HEK293 (cell line): Measurements from ENCODE around the gene ATOSA.

Experiments
- CTCF ChIA-PET: fragments of 350-600 bp; formaldehyde crosslinking; extraction: SDS; loops from one replicate; lab custom pipeline; 2021; ENCODE audit warnings: antibody characterized with exemption; lab: Yijun Ruan, JAX
- POLR2A ChIA-PET: fragments of 300-600 bp; formaldehyde crosslinking; extraction: SDS; loops from one replicate; lab custom pipeline; 2020; ENCODE audit warnings: antibody characterized with exemption, inconsistent platforms; lab: Yijun Ruan, JAX
- H3K27ac ChIP-seq: fragments of 200-500 bp; sonication (Bioruptor generic); 2 replicates; pipeline ENCODE4 v1.5.1; 2014; ENCODE audit warnings: low read depth, low read length, control low read depth, inconsistent platforms; ENCODE audit errors: extremely low read depth
- H3K36me3 ChIP-seq, 2 experiments: fragments of 200-500 bp in 1 of 2; sonication (Bioruptor generic) in 1 of 2; 1 replicate in 1 of 2; 2 replicates in 1 of 2; pipeline ENCODE4 v1.5.1; 2014 to 2017; ENCODE audit warnings: inconsistent platforms in 2 of 2, low read length in 2 of 2; ENCODE audit not compliant: control insufficient read depth in 2 of 2, insufficient read depth in 1 of 2
- H3K4me1 ChIP-seq: fragments of 200-500 bp; sonication (Bioruptor generic); 2 replicates; pipeline ENCODE4 v1.5.1; 2014; ENCODE audit warnings: mild to moderate bottlenecking, low read length, inconsistent platforms; ENCODE audit not compliant: control insufficient read depth, insufficient read depth
- H3K4me3 ChIP-seq: 2 replicates; pipeline ENCODE4 v1.5.1; 2011; ENCODE audit warnings: low read depth, mild to moderate bottlenecking, control low read depth, low read length, moderate library complexity
- H3K9me3 ChIP-seq: fragments of 200-500 bp; sonication (Bioruptor generic); 2 replicates; pipeline ENCODE4 v1.5.1; 2014; ENCODE audit warnings: low read depth, low read length, inconsistent platforms; ENCODE audit not compliant: control insufficient read depth, insufficient read depth
- HOXD13 ChIP-seq: sonication (generic); formaldehyde crosslinking; IDR thresholded peaks from 2 replicates; pipeline ENCODE4 v1.8.0; 2022; ENCODE audit warnings: missing genetic modification reagents, borderline replicate concordance
- OSR2 ChIP-seq: fragments of 450-650 bp; formaldehyde crosslinking; IDR thresholded peaks from 2 replicates; pipeline ENCODE4 v1.5.1; 2016; ENCODE audit warnings: missing biosample characterization, missing genetic modification characterization
- PATZ1 ChIP-seq: fragments of 450-650 bp; formaldehyde crosslinking; IDR thresholded peaks from 2 replicates; pipeline ENCODE4 v1.5.1; 2016; ENCODE audit warnings: missing biosample characterization, missing genetic modification characterization
- TCF7L2 ChIP-seq: IDR thresholded peaks from 2 replicates; pipeline ENCODE4 v1.6.1; 2011; ENCODE audit warnings: low read depth, mild to moderate bottlenecking, inconsistent platforms, low read length, moderate library complexity, borderline replicate concordance
- ZNF514 ChIP-seq: fragments of 450-650 bp; formaldehyde crosslinking; IDR thresholded peaks from 2 replicates; pipeline ENCODE4 v1.5.1; 2016; ENCODE audit warnings: missing biosample characterization, missing genetic modification characterization
- ZNF555 ChIP-seq: fragments of 450-650 bp; formaldehyde crosslinking; conservative IDR thresholded peaks from 2 replicates; pipeline ENCODE4 v1.5.1; 2017; ENCODE audit warnings: missing biosample characterization, mild to moderate bottlenecking, missing genetic modification characterization, inconsistent platforms
- ZNF585B ChIP-seq: fragments of 450-650 bp; formaldehyde crosslinking; IDR thresholded peaks from 2 replicates; pipeline ENCODE4 v1.5.1; 2016; ENCODE audit warnings: missing biosample characterization, missing genetic modification characterization
- ZNF707 ChIP-seq: fragments of 450-650 bp; formaldehyde crosslinking; IDR thresholded peaks from 2 replicates; pipeline ENCODE4 v1.5.1; 2016; ENCODE audit warnings: missing biosample characterization, missing genetic modification characterization
- ZNF785 ChIP-seq: fragments of 450-650 bp; formaldehyde crosslinking; IDR thresholded peaks from 2 replicates; pipeline ENCODE4 v1.5.1; 2016; ENCODE audit warnings: missing biosample characterization, missing genetic modification characterization
- ZSCAN30 ChIP-seq: fragments of 450-650 bp; IDR thresholded peaks from 2 replicates; pipeline ENCODE4 v1.5.1; 2018; ENCODE audit warnings: missing biosample characterization, mild to moderate bottlenecking, missing genetic modification characterization, moderate library complexity
- TF ChIP-seq, protein P1 (sequence below): fragments of 450-650 bp; formaldehyde crosslinking; IDR thresholded peaks from 2 replicates; pipeline ENCODE4 v1.5.1; 2016; ENCODE audit warnings: missing biosample characterization, missing genetic modification characterization
- TF ChIP-seq, protein P2 (sequence below): fragments of 450-650 bp; formaldehyde crosslinking; IDR thresholded peaks from 2 replicates; pipeline ENCODE4 v1.5.1; 2016; ENCODE audit warnings: missing biosample characterization, missing genetic modification characterization

The ATOSA gene

DNA sequence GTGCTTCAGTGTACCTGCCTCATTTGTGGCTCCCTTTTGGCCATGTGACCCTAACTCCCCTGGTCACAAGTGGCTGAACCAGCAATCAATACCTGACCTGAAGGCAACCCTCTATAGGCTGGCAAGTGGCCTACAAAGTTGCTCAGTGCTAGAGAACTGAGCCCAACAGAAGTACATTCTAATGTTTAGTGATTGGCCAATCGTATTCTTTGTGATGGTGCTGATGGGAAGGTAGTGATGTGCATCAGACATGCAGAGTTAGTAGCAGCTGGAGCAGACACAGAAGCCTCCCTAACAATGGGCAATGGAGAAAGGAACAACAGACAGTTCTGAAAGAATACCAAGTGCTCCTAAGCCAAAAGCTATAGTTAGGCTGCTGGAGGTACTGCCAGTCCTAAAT, 10.4 kb upstream of the ATOSA start:
- TF ChIP-seq ZNF555: no peak
- no peak for TF ChIP-seq ZNF514 (tag by site-specific recombination)
- TF ChIP-seq TCF7L2: no peak
- TF ChIP-seq, protein P1, sequence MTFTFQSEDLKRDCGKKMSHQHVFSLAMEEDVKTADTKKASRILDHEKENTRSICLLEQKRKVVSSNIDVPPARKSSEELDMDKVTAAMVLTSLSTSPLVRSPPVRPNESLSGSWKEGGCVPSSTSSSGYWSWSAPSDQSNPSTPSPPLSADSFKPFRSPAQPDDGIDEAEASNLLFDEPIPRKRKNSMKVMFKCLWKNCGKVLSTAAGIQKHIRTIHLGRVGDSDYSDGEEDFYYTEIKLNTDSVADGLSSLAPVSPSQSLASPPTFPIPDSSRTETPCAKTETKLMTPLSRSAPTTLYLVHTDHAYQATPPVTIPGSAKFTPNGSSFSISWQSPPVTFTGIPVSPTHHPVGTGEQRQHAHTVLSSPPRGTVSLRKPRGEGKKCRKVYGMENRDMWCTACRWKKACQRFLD (tag by site-specific recombination): no peak
- TF ChIP-seq PATZ1 (tag by site-specific recombination): no peak
- TF ChIP-seq, protein P2, sequence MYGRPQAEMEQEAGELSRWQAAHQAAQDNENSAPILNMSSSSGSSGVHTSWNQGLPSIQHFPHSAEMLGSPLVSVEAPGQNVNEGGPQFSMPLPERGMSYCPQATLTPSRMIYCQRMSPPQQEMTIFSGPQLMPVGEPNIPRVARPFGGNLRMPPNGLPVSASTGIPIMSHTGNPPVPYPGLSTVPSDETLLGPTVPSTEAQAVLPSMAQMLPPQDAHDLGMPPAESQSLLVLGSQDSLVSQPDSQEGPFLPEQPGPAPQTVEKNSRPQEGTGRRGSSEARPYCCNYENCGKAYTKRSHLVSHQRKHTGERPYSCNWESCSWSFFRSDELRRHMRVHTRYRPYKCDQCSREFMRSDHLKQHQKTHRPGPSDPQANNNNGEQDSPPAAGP (tag by site-specific recombination): no peak
- TF ChIP-seq ZNF785 (tag by site-specific recombination): no peak
- TF ChIP-seq ZNF585B: no peak
- TF ChIP-seq OSR2 (tag by site-specific recombination): no peak
- TF ChIP-seq ZSCAN30 (tag by site-specific recombination): no peak
- no peak for TF ChIP-seq ZNF707
- no peak overlapping the region for H3K27ac ChIP-seq
- ChIA-PET POLR2A (no interaction called here), CTCF (no interaction called here)
- H3K36me3 ChIP-seq: no peaks in the 10 kb centered on the region
- H3K4me3 ChIP-seq: no peak overlapping the region
- H3K9me3 ChIP-seq: no peaks in the 10 kb centered on the region
- H3K4me1 ChIP-seq: no peaks in the 10 kb centered on the region

DNA sequence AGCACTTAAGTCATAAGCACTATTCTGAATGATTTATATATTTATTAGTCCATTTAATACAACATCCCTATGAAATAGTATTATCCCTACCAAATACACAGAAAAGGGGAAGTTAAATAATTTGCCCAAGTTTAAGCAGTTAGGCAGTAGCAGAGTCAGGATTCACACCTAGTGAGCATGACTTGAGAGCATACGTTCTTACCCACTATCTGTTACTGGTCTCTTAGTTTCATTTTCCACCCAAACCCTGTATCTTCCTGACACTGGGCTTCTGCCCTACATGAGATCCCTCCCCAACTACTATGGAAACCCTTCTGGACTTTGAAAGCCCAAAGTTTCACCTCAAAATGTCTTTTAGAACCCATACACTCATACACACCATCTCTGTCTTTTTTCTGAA, 4.4 kb upstream of the ATOSA start:
- CTCF ChIA-PET: interaction anchor here (0.6 kb wide), 1 partner anchor 8 kb away, joined by 3 read pairs; no protein-coding TSS in a partner anchor
- Histone ChIP-seq H3K4me1 (no peaks in the 10 kb centered on the region), H3K4me3 (no peak overlapping the region)

More for the DNA sequence above, 4.4 kb upstream of the ATOSA start:
- Histone ChIP-seq H3K27ac (no peak overlapping the region), H3K36me3 (no peaks in the 10 kb centered on the region), H3K9me3 (no peaks in the 10 kb centered on the region)
- no peak for TF ChIP-seq PATZ1 (tag by site-specific recombination)
- no peak for TF ChIP-seq HOXD13
- TF ChIP-seq, protein P1 (tag by site-specific recombination): no peak
- POLR2A ChIA-PET: no interaction called here
